GM12865 (cell line): ENCODE data around the gene CD72.

Experiments
- DNase-seq: peaks from one replicate; pipeline ENCODE4 v3.0.0; 2010; ENCODE audit warnings: low read depth
- H3K4me3 ChIP-seq: 2 replicates; pipeline ENCODE4 v1.5.1; 2011; ENCODE audit warnings: mild to moderate bottlenecking, low read depth, low read length, control low read depth
- CTCF ChIP-seq: IDR thresholded peaks from 2 replicates; pipeline ENCODE4 v1.5.1; 2011; ENCODE audit warnings: low read length, control low read depth, low read depth, inconsistent platforms; ENCODE audit not compliant: insufficient read depth; ENCODE audit errors: missing control alignments

CD72 gene

GRCh38 chr9:35656831-35657545, 38.8 kb upstream of the CD72 start:
- peak overlapping the region; percentile 89 for H3K4me3 ChIP-seq
- no peak for DNase-seq
- no peak for TF ChIP-seq CTCF

DNA sequence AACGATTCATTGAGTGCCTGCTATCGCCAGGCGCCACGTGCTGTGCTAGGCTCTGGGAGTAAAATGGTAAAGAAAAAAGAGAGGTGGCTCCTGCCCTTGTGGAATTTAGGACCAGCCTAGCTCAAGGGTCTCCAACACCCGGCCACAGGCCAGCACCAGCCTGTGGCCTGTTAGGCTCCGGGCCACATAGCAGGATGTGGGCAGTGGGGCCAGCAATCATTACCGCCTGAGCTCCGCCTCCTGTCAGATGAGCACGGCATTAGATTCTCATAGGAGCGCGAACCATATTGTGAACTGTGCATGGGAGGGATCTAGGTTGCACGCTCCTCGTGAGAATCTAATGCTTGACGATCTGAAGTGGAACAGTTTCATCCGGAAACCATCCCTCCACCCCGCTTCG, 38.1 kb upstream of the CD72 start:
- no peak for TF ChIP-seq CTCF
- DNase-seq, result no peak
- H3K4me3 ChIP-seq, result no peak overlapping the region

GRCh38 chr9:35653611-35654010, 35.4 kb upstream of the CD72 start:
- no peak for DNase-seq
- H3K4me3 ChIP-seq, result no peak overlapping the region
- no peak for TF ChIP-seq CTCF

- no peak for TF ChIP-seq CTCF
- no peak for DNase-seq
- no peak overlapping the region for H3K4me3 ChIP-seq
These were observed 34.6 kb upstream of the CD72 start for GRCh38 chr9:35652829-35653209.

- no peak overlapping the region for H3K4me3 ChIP-seq
- no peak for TF ChIP-seq CTCF
- DNase-seq, result no peak
These were observed 34.0 kb upstream of the CD72 start for GRCh38 chr9:35651956-35652828.

DNA sequence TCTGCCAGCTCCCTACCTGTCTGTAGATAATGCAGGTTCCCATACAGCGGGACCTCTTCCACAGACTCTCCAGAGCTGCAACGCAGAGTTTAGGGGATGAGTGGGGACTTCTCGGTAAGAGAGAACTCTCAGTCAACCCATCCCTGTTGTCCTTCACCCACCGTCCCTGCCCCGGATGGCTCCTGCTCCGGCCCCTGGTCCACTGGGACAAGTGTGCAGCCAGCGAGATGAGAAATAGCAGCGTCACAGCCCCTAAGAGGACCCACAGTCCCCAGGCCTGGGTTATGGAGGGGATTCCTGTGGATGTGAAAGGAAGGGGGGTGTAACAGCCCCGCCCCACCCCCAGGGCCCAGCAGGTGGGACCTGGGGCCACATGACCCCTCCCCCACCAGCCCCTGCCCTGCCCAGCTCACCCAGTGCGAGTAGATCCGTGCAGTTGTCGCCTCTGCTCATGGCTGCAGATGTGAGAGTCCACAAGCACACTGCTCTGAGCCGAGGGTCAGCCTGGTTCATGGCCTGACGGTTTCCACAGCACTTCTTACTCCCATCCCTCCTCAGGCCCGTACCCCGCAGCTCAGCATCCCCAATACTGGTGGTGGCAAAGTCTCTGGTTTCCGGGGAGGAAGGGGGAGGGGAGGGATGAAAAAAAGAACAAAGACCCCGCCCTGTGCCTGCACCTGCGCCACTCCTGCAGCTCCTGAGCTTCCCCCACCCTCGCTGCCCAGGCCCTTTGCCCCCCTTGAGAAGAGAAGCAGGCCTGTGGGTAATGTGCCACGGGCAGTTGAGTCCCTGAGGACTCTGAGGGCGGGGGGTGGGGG, 32.3 kb upstream of the CD72 start, which contains the start of gene SIT1:
TSS of gene SIT1 (minus strand) at position 591 of the 818 bp plus-strand sequence. CDS start at position 513, 78 bp downstream.
- peak within 1 kb of the TSS; percentile 78 for H3K4me3 ChIP-seq
- TF ChIP-seq CTCF, result no peak
- peak; percentile 57 for DNase-seq
